Measurements from ENCODE around the gene GPR32.

DNA sequence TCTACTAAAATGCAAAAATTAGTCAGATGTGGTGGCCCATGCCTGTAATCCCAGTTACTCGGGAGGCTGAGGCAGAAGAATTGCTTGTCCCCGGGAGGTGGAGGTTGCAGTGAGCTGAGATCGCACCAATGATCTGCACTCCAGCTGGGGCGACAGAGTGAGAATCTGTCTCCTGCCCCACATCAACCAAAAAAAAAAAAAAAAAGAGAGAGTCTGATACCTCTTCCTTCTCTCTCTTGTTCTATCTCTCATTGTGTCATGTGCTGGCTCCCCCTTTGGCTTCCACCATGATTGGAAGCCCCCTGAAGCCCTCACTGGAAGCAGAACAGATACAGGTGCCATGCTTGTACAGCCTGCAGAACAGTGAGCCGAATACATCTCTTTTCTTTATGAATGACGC, 26.7 kb upstream of the GPR32 start:
- TF ChIP-seq CTCF (IDR thresholded peaks at IDR 0.05), result no peak
- TF ChIP-seq POLR2A (IDR thresholded peaks at IDR 0.05), result no peak

All from right lobe of liver (tissue), 4 donors.